ENCODE measurements around the gene CDKL1.

The CDKL1 gene

DNA sequence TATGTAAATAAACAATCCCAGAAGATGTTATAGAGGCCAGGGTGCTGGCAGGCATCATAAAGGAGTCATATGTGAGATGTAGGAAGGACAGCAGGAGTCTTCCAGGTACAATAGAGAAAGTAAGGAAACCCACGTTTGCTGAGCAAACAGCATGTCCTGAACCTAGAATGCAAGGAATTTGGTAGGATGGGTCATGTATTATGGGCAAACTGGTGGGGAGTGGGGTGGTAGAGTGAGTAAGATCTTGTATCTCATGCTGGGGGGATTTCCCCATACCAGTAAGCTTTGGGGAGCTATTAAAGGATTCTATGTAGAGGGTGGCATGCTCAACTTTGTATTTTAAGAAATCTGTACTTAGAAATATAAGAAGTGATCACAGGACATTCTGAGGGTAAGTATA is 41.0 kb downstream of the CDKL1 start:
- no peak for DNase-seq

DNA sequence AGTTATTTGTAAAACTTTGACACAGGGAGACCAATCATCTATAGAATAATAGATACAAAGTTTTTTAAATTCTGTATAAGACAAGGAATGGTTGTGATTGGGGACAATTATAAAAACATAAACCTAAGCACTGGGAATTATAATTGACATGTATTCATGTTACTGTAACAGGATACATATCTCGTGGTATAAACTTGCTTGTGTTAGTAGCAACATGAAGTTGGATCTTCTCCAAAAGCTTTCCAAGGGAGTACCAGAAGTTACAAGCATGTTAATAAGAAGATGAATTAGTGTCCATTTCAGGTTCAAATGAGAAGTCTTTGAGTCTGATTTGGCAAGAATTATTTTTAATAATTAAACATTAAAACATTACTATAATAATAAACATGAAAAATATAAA is 42.2 kb downstream of the CDKL1 start:
- no peak for DNase-seq

DNA sequence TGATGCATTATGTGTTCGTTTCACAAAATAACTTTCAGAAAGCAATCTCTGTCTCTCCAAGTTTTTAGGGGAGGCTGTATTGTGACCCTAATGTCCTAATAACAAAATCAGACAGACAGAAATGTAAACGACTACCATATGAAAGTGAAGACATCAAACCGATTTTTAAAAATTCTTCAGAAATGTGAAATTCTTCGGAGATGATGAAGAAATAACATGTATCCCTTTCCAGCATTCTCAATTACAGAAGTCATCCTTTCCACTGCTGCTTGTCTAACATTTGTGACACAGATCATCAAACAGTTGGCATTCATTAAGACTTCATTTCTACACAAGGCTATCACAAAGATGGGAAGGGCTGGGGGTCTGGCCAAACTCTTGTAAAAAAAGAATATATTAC is 43.6 kb downstream of the CDKL1 start:
- DNase-seq = no peak

DNA sequence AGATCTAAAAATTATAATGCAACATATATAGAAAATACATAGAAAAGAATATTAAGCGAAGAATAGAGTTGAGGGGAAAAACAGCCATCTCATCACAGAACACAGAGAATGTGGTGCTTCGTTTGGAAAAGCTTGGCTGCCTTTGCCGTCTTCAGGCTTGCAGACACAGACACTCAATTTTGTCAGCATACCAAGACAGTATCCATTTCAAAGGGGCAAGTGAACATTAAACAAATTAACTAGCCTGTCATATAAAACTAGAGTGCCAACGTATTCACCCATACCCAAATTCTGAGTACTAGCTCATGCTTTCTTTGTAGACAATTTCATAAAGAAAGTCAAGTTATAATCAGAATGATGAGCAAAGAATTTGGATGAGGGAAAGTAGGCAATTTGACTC is 44.1 kb downstream of the CDKL1 start:
- no peak for DNase-seq

DNA sequence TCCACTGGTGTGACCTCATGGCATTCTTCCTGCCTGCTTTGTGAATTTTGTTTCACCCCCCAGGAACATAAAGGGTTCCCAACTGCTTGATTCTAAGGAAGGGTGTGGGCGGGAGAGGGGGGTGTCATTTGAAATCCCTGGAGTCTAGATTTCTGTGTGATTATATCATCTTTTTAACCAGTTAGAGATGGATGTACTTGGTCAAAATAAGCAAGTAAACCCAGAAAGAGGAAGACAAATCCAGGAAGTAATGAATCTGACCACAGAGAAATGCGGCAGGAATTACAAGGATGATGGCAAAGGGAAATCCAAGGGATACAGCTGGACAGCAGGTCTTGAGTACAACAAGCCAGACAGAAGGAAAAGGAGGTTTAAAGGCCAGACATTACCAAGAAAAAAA is 45.7 kb downstream of the CDKL1 start:
- DNase-seq = no peak

DNA sequence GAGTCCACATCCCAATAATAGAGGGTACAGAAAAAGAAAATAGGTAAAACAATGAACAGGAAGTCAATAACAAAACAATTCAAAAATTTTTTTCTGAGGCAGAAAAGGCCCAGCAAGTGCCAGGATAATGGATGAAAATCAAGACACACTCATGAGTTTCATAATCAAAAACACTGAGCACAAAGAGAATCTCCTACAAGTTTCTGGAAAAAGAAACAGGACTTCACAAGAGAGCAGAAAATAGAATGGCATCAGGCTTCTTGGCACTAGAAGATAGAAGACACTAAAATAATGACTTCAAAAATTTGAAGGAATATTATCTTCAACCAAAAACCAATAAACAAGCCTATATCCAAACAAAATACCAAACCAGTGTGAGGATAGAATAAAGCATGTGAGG is 47.7 kb downstream of the CDKL1 start:
- no peak for DNase-seq

DNA sequence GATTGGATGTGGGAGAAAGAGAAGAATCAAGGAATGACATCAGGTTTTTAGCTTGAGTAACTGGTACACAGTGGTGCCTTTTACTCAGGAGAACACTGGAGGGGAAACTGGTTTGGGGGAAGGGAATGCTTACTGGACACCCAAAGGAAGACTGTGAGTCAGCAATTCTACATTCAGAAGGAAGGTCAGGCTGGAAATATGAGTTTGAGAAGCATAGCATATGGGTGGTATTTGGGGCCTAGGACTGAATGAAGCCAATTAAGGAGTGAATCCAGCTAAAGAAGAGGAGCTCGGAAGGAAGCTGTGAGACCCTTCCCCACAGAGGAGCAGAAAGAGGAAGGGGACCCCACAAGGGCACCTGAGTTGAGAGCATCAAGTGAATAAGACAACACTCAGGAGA is 49.2 kb downstream of the CDKL1 start:
- DNase-seq = no peak

DNA sequence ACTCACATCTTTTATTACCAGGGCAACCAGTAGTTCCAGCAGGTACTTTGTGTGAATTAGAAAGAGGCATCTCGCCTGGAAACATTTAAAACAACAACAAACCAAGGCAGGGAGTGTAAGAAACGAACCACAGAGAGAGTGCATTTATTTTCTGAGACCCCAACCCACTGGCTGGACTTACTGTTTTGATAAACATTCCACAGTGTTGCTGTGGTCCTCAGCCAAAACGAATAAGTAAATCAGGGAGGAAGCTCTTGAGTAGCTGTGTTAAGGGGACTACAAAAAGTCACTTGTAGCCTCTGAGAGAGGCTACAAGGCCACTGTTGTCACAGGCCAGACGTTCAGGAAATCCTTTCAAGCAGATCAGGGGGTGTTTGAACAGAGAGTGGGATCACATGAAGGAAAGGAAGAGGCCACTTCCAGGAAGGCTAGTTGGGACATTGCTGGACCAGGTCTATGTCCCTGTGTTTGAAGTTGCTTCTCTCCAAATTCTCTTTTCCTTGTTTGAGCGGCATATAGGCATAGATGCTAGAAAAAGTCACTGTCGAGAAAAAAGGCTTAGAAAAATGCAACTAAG is 50.7 kb downstream of the CDKL1 start:
- DNase-seq = no peak

DNA sequence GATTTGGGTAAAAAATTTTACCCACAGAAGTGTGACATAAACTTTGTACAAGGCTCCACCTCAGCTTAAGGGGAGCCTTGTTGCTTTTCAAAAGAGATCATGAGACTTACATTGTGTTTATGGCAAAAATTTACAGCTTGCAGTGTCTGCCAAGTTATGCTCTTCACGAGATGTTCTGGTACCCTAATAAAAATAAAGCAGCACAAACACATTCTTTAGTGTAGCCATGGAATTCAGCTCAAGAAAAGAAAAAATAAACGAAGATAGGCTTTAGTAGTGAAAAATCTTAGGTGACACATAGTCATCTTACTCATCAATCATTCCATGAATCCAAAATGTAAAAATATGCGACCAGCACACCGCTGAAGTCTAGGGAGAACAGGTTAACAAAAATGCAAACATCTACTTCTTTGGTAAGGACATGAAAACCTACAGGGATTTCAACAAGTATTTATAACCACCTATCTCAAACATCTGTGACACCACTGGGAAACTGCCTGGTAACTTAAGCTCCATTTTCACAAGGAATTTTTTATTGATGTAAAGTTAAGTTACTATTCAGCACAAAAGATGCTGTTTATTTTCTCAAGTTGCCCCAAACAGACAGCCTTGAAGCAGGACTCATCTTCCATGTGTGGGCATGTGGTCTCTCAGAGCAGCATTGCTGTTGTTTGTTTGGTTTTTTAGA is 51.7 kb downstream of the CDKL1 start:
- no peak for DNase-seq

DNA sequence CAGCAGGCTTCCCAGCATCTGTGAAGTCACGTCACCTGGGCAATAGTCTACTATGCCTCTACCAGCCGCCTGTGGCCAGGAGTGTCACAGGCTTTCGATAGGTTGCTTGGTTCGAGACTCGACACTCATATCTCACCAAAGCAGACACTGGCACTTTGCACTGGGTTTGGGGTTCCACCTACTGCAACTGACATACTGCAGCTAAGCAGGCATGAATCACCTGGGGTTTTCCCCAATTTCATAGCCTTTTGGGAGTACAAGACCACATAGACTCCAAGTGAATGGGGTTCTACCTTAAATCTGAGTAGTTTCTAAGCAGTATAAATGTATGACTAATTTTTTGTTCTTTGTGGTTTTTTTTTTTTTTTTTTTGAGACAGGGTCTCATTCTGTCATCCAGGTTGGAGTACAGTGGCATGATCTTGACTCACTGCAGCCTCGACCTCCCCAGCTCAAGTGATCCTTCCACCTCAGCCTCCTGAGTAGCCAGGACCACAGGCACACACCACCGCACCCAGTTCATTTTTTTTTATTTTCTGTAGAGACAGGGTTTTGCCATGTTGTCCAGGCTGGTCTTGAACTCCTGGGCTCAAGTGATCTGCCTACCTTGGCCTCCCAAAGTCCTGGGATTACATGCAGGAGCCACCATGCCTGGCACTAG is 52.4 kb downstream of the CDKL1 start:
- no peak for DNase-seq

DNA sequence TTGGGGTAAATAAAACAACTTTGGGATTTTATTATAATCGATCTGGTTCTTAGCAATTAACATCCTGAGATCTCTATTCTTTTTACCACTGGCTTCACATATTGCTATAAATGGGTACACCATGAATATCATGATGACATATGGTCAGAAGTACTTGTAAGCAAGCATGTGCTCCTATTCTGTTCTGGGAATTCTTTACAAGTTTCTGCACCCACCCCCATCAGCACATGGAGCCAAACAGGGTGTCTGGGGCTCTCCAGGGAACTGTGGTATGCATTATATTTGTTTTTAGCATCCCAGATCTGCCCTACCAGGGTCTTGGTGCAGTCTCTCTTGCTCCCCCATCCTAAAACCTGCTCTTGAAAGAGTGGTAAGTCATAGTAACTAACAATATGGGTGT is 53.2 kb downstream of the CDKL1 start:
- DNase-seq = no peak

DNA sequence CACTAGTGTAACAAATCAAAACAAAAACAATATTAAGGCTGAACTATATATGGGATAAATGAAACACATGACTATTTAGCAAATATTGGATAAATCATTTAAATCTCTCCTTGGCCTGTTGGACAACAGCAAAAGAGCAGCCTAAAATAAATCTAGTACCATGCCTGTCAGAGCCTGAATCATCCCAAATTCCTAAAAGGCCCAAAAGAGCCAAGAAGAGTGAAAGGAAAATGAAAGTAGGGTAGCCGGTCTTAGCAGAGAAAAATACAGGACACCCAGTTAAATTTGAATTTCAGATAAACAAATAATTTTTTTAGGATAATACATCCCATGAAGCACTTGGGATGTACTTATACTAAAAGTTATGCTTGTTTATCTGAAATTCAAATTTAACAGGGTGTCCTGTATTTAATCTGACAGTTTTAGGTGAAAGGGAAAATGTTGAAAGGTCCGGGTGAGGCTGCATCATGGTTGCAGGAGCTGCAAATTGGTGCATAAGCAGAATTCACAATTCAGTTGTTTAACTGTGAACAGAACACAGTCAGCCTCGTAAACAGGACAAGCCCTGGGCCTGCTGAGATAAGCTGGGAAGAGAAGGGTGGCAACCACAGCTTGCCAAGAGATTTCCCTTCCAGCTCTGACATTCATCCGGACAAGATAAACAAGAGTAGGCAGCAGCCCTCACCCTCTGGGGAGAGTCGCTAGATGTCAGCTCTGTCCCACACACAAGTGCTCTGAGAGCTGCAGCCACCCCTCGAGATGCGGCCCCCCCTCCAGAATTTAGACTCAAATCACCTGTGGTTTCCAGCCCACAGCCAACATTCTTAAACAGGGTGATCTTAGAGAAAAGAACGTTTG is 54.2 kb downstream of the CDKL1 start:
- DNase-seq = no peak

DNA sequence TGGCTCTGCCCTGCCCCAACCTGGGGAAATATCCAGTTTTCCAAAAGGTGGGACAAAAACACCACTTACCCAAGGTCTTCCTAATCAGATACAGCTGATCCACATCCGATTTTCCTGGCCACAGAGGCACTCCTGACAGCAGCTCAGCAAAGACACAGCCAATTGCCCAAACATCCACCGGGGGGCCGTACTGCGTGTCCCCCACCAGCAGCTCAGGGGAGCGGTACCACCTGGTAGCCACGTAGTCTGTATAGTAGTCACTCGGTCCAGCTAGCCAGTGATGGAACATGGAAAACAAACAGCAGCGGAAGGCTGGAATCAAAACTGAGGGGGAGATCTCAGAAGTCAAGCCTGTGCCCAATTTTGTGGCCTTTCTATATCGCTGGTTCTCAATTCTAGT is 55.7 kb downstream of the CDKL1 start:
- DNase-seq = no peak

DNA sequence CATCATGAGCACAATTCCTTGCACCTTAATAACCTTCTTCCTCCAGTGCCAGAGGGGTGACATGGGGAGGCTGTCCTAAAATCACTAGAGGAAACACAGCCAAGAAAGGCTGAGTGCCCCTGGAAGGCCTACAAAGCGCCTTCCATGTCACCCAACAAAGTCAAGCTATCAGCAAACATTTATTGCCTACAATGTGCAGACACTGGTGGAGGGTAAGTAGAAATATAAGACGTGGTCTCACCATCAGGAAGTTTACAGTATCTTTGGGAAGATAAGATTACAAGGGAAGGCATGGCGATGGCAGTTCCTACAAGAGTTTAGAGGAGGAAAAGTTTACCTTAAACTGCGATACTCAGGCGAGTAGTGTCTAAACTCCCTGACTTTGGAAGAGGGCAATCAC is 56.6 kb downstream of the CDKL1 start:
- no peak for DNase-seq

DNA sequence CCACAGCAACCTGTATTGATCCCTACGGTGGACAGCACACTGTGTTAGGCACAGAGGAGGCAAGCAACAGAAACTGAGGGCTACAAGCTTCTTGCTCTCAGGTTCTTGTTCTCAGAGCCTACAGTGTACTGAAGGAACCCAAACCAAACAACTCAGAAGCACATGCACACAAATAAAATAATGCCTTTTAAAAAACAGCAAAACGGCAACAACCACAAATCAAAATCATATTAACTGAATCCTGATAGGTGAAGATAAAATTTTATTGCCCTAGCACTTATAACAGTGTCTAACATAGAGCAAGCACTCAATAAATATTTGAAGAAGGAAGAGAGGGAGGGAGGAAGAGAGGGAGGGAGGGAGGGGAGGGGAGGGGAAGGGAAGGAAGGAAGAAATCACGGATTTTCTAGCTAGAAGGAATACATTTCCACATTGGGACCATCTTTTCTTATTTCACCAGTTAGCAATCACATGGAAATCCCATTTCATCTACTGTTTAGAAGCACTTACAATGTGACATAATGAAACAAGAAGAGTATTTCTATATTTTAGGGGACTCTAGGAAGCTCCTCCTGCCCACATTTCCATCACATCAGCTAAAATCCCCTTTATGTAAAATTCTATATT is 57.4 kb downstream of the CDKL1 start:
- no peak for DNase-seq

DNA sequence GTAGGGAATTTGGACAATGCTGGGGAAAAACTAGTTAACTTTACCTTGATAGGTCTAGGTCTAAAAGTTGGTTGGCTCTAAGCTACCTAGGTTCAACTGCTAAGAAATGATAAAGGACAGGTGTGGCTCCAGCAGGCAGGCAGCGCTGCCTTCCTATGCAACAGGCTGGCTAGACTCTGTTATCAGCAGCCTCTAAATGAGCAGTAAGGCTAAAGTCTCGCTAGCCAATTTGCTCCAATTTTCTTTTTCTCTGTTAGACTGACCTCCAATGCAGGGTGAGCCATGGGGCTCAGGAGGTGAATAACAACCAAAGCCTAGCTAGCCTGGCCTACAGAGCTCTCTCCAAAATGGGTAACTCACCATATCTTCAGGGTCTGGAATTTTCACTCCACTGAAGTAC is 58.1 kb downstream of the CDKL1 start:
- no peak for DNase-seq

DNA sequence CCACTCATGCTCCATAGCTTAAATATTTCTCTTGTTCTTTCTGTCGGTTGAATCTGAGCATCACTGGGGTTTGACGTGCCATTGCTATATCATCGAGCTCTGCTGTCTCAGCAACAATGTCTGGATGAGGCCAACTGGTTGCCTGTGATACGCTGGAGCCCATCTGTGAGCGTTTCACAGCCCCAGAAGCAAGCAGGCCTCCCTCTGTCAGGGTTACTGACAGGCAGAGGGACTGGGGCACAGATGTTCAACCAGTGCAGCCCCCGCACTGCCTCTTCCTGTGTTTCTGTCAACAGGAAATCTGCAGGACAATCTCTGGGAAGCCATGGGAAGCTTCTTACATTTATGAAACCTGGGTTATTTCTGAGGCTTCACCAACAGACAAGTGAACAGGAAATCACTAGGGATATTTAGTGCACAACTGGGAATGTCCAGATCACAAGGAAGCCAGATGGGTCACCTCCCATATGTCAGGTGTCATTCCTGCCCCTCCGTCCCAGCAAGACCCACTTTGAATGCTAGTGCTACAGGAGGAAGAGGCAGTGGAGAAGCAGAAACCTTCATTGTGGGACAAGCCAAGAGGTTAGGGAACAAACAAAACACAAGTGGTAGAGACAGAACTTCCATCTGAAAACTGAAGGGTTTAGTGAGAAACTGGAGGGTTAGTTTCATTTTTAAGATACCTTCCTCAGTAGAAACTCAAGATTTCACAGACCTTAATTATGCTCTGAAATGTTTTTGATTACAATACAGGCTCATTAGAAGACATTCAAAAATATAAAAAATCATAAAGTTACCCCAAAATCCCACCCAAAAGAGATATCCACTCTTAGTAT is 60.5 kb downstream of the CDKL1 start:
- DNase-seq = no peak

DNA sequence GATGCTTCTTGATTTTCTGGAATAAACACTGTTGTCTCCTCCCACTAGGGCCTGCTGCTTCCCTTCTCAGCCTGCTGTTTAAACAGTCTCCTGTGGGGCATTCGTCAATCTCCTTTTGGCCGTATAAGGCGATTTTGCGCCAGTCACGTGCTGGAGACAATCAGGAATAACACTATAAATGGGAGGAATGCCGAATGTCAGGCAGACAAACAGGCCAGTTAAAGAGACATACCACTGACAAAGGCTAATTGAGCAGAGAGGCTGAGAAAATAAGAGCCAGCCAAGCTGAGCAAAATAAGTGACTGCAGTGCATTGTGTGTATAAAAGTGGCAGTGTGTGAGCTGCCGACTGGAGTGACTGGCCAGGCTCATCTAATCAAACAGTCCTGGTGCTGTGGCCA is 61.3 kb downstream of the CDKL1 start:
- DNase-seq = no peak

DNA sequence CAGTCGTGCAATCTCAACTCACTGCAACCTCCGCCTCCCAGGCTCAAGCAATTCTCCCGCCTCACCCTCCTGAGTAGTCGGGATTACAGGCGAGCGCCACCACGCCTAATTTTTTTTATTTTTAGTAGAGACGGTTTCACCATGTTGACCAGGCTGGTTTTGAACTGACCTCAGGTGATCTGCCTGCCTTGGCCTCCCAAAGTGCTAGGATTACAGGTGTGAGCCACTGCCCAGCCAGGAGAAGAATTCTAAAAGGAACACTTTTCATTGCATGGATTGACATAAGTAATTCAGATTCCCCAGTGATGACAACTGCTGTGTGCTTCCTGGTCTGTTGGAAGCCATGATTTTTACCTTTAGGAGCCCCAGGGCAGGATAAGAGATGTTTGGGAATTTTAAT is 62.5 kb downstream of the CDKL1 start:
- DNase-seq = no peak

DNA sequence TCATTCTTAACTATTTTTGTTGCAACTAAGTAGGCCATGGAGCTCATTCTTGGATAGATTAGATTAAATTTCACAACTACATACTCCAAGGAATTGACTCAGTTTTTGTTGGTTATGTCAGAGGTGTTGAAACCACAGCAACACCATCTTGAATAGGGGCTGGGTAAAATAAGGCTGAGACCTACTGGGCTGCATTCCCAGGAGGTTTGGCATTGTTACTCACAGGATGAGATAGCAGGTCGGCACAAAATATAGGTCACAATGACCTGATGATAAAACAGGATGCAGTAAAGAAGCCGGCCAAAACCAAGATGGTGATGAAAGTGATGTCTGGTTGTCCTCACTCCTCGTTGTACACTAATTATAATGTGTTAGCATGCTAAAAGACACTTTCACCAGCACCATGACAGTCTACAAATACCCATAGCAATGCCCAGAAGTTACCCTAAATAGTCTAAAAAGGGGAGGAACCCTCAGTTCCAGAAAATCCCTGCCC is 63.6 kb downstream of the CDKL1 start:
- no peak for DNase-seq

DNA sequence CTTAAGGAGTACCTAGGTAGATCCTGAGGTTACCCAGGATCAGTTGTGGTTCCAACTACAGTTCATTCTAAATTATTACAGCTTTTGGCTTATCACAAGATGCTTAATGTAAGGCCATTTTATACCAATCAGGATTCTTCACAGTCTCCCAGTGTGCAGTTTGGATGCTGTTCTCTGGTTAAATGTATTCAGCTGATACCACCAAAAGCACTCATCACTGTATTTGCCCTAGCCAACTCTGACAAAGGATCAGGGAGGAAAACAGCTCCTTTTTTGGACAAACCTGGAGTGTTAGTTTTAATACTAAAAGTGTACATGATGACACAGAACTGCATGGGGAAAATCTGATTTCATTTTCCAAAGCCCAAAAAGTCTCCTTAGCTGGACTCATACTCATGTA is 65.1 kb downstream of the CDKL1 start:
- no peak for DNase-seq

DNA sequence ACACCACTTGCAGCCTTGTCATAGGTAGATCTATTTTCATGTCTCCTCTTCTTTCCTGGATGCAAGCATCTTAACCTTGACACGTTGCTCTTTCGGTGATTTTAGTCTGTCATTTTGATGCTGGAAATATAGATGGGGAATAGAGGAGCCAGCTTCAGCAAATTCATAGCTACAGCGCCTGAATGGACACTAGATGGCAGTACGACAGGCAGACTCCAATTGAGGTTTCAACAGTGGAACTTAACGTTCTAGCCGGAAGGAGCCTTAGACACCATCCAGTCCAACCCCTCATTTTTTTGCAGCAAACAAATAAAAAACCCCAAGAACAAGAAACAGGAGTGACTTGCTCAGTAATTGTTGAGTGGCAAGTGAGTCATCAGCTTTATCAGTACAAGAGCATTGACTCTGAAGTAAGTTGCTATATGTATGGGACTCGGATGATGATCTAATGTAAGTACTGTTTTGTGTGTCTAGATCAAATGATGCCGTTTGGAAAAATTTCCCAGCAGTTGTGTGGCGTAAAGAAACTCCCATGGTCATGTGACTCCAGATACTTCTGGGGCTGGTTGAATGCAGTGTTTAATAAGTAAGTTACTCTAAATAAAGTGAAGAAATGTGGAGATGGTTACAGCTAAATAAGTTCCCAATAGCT is 75.5 kb downstream of the CDKL1 start:
- peak; percentile 62 for DNase-seq
